Posterior vena cava (tissue), 2 donors: ENCODE results near the gene CACNA1G. TPM values are rescaled to one million over a fixed set of nuclear protein-coding genes. Genes with fewer than 3 reads are reported as not detected.

Experiments
- DNase-seq: peaks from one replicate; pipeline ENCODE4 v3.0.0-alpha.2; 2020; ENCODE audit warnings: low spot score
- intact Hi-C, 2 donors: fragments of 100-400 bp; cut with DNase I; formaldehyde crosslinking; loops; one replicate each; pipeline versions ENCODE4 v1.14.1 to v1.14.2; 2022 to 2023
- total RNA-seq, 2 donors: library from RNA; stranded (reverse); fragmentation: NEBNext Ultra II Directional; extraction: Animal tissue kit (Norgen Biotek cat#: 25700); gene quantifications; one replicate each; pipeline ENCODE4 v1.2.1, GENCODE V29; 2021
- donor health status: DM: yes; HTN: yes; CAD: no.
- donor health status: DM: yes; HTN: yes; CAD: no.

CACNA1G gene
- total RNA-seq, 2 donors from 2014 or later, result 1.1 to 4.4 TPM

DNA sequence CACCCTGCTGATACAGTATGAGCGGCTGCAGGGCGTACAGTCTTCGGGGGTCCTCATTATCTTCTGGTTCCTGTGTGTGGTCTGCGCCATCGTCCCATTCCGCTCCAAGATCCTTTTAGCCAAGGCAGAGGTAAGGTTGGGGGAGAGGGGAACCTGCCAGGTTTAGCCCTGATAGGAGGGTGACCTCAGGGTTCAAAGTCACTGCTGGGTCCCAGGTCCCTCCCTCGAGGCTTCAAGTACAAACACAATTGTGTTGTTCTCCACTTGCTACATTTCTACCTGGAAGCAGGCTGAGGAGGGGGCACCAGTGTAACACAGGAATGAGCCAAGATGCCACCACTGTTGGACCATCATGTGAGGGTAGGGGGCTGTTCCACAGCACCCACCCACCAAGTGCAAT is 96.5 kb downstream of the CACNA1G start:
- intact Hi-C loops, result no loop called here
- DNase-seq, result no peak

- intact Hi-C loops, result no loop called here
These were observed 97.1 kb downstream of the CACNA1G start for GRCh38 chr17:50657627-50658026.

GRCh38 chr17:50658616-50659015 is 98.1 kb downstream of the CACNA1G start:
- DNase-seq, result no peak
- intact Hi-C loops, result no loop called here

More at GRCh38 chr17:50657627-50658026, 97.1 kb downstream of the CACNA1G start:
- no peak for DNase-seq

DNA sequence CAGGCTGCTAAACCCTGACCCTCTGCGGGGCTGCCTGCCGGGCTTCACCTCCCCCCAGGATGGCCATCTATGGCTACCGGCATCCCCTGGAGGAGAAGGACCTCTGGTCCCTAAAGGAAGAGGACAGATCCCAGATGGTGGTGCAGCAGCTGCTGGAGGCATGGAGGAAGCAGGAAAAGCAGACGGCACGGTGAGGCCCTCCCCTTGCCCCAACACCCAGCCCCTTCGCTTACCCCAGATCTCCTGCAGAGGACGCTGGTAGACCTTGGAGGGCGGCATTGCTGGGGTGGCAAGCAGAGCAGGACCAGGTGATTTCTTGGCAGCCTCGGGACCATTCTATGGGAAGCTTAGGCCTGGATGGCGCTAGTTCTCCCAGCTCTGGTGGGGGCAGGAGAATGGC is 98.7 kb downstream of the CACNA1G start:
- intact Hi-C loops, result no loop called here
- no peak for DNase-seq

GRCh38 chr17:50660042-50660886 is 99.7 kb downstream of the CACNA1G start:
- intact Hi-C loops, result no loop called here
- DNase-seq, result no peak

DNA sequence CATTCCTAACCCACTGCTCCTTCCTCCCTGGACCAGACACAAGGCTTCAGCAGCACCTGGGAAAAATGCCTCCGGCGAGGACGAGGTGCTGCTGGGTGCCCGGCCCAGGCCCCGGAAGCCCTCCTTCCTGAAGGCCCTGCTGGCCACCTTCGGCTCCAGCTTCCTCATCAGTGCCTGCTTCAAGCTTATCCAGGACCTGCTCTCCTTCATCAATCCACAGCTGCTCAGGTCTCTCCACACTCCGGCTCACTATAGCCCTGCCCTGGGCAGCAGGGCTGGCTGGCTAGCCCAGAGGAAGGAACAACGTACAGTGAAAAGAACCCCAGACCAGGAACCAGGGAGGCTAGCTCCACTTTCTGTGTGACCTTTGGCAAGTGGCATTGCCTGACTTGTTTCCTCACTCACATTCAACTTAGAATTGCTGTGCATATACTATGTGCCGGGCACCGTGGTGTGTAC is 100.4 kb downstream of the CACNA1G start:
- intact Hi-C loops, result no loop called here
- no peak for DNase-seq

DNA sequence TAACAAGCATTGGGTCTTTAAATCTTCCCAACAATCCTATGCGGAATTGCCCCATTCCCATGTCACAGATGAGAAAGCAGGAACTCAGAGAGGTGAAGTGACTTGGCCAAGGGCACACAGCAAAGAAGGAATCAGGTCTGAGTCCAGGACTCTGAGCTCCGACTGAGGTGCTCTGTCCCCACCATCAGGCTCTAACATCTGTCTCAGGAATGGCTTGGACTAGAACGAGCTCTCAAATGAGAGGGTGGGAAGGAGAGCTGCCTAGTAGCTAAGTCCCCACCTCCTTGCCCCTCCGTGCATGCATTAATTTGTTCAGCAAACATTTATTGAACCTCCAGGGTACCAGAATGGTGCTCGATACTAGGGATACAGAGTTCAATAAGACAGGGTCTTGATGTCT is 100.8 kb downstream of the CACNA1G start:
- DNase-seq, result no peak
- intact Hi-C loops, result no loop called here

DNA sequence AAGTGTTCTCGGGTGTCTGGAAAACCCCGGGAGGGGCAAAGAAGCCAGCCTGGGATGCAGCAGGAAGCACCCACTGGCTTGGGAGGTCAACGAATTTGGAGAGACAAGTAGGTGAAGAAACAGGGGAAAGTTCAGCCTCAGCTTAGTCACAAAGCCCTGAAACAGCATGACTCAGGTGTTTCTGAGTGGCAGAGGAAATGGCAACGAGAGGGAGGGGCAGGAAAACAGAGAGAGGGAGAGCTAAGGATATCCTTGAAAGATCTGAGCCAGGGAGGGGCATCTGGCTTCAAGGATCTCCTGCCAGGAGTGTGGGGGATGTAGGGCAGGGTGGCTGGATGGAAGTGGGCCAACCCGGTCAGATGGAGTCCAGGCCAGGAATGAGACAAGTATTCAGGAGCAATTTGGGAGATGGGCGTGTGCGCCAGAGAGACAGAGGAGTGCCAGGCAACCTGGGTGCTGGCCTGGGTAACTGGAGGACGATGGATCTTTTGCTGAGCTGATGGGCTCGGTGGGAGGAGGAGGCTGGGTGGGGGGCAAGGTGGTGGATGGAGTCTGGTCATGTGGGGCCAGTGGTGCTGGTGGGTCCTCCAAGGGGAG is 101.4 kb downstream of the CACNA1G start:
- intact Hi-C loops, result no loop called here
- no peak for DNase-seq

GRCh38 chr17:50662632-50663225 is 102.2 kb downstream of the CACNA1G start:
- intact Hi-C loops, result no loop called here
- no peak for DNase-seq

DNA sequence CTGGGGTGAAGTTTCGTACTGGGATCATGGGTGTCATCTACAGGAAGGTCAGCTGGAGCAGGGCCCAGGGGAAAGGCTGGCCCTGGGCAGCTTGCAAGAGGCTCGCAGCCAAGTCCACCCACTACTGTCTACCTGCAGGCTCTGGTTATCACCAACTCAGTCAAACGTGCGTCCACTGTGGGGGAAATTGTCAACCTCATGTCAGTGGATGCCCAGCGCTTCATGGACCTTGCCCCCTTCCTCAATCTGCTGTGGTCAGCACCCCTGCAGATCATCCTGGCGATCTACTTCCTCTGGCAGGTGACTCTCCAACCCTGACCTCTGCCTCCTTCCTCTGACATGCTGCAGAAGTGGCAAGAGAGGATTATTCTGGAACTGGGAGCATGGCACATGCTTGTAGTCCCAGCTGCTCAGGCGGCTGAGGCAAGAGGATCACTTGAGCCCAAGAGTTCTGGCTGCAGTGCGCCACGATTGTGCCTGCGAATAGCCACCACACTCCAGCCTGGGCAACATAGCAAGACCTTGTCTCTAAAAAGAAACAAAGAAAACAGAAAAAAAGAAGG is 103.4 kb downstream of the CACNA1G start:
- no peak for DNase-seq
- intact Hi-C loops, result no loop called here

GRCh38 chr17:50664788-50665458 is 104.4 kb downstream of the CACNA1G start:
- no peak for DNase-seq
- intact Hi-C loops, result no loop called here

DNA sequence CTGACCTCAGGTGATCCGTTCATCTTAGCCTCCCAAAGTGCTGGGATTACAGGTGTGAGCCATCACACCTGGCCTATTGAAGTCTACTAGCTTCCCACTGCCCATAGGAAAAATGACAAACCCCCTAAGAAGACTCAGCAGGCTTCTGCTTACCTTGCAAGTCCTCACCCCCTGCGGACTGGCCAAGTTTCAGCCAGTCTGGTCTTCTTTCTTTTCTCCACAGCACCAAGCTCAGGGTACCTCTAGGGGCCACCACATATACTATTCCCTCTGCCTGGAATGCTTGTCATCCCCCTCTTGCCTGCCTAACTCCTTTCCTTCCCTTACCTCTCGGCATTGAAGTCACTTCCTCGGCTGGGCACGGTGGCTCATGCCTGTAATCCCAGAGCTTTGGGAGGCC is 105.3 kb downstream of the CACNA1G start:
- DNase-seq, result no peak
- intact Hi-C loops, result no loop called here

- intact Hi-C loops, result no loop called here
- no peak for DNase-seq
These were observed 105.8 kb downstream of the CACNA1G start for GRCh38 chr17:50666316-50666715.

- no peak for DNase-seq
- intact Hi-C loops, result loop anchor here in 1 of 2 donors (1.0 kb wide), 1 partner anchor 14 kb away; no protein-coding TSS in a partner anchor
These were observed 106.9 kb downstream of the CACNA1G start for GRCh38 chr17:50667259-50668024.

DNA sequence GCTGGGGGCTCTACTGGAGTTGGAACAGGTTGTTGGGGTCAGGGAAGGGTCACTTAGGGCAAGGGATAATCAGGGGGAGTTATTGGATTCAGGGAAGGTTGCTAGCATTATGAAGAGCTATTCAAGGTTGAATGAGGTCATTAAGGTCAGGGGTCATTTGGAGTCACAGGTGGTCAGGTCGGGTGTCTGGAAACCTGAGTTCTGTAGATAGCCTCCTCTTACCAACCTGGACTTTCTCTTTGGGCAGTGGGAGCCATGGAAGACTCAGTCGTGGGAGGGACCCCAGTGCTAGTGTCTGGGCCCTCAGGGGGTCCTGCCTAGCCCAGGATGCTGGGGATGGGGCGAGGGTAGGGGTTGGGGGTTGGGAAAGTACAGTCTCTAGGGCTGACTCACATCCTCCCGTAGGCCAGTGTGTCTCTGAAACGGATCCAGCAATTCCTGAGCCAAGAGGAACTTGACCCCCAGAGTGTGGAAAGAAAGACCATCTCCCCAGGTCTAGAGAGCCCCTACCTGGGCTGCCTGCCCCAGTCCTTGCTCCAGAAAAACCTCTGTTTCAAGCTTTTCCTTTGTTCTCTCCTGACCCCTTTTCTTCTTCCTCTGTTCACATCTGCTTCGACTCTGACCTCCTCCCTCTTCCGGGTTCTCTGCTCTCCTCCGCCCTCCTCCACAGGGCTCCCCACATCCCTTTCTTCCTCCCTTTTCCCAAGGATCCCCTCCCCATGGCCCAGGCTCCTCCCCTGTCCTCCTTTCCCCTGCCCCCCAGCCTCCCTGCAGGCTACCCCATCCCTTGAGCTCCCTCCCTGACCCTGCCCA is 107.7 kb downstream of the CACNA1G start:
- intact Hi-C loops, result no loop called here
- DNase-seq, result no peak

DNA sequence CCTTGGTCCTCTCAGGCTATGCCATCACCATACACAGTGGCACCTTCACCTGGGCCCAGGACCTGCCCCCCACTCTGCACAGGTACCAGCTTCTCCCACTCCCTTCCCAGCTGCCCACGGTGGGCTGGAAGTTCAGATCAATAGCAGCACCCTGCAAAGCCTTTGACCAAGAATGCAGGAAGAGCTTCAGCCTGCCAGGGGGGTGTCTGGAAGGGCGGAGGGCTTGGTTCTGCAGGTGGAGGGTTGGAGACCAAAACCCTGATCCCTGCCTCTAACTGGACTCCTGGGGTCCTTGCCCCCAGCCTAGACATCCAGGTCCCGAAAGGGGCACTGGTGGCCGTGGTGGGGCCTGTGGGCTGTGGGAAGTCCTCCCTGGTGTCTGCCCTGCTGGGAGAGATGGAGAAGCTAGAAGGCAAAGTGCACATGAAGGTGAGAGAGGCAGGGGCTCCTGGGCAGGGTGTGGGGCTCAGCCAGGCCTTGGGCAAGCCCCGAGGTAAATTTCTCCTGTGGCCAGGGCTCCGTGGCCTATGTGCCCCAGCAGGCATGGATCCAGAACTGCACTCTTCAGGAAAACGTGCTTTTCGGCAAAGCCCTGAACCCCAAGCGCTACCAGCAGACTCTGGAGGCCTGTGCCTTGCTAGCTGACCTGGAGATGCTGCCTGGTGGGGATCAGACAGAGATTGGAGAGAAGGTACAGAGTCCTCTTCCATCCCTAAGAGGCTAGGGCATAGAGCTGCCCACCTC is 108.5 kb downstream of the CACNA1G start:
- peak; percentile 41 for DNase-seq
- intact Hi-C loops, result no loop called here

GRCh38 chr17:50672071-50672470 is 111.6 kb downstream of the CACNA1G start:
- intact Hi-C loops, result no loop called here
- DNase-seq, result no peak
